H9 (cell line): Measurements from ENCODE around the gene EFHD1. TPM values are rescaled to one million over a fixed set of nuclear protein-coding genes. Genes with fewer than 3 reads are reported as not detected.

Experiments
- DNase-seq: peaks from one replicate; pipeline ENCODE4 v3.0.0-alpha.2; 2017
- H2AFZ ChIP-seq: one replicate; pipeline ENCODE4 v1.6.1; 2013; ENCODE audit warnings: mild to moderate bottlenecking, low read length, control low read depth, moderate library complexity
- H2AK5ac ChIP-seq: 2 replicates; pipeline ENCODE4 v1.6.1; 2013; ENCODE audit warnings: low read length, control low read depth, mixed read lengths; ENCODE audit not compliant: insufficient read length
- H2BK120ac ChIP-seq: one replicate; pipeline ENCODE4 v1.6.1; 2013; ENCODE audit warnings: low read depth, mild to moderate bottlenecking, low read length, control low read depth, inconsistent platforms; ENCODE audit not compliant: poor library complexity, severe bottlenecking
- H2BK12ac ChIP-seq: 2 replicates; pipeline ENCODE4 v1.6.1; 2013; ENCODE audit warnings: low read length, control low read depth, mixed read lengths, low read depth; ENCODE audit not compliant: insufficient read length
- H2BK15ac ChIP-seq: 2 replicates; pipeline ENCODE4 v1.6.1; 2013; ENCODE audit warnings: low read depth, low read length, control low read depth
- H2BK20ac ChIP-seq: one replicate; pipeline ENCODE4 v1.6.1; 2013; ENCODE audit warnings: low read depth, mild to moderate bottlenecking, low read length, control low read depth, inconsistent platforms; ENCODE audit not compliant: poor library complexity, severe bottlenecking
- H2BK5ac ChIP-seq: 2 replicates; pipeline ENCODE4 v1.6.1; 2013; ENCODE audit warnings: low read length, control low read depth, mixed read lengths; ENCODE audit not compliant: insufficient read length
- H3K14ac ChIP-seq: 2 replicates; pipeline ENCODE4 v1.6.1; 2013; ENCODE audit warnings: low read length, control low read depth; ENCODE audit not compliant: insufficient read depth
- H3K18ac ChIP-seq: 2 replicates; pipeline ENCODE4 v1.6.1; 2013; ENCODE audit warnings: low read depth, mild to moderate bottlenecking, mixed read lengths, low read length, control low read depth; ENCODE audit not compliant: insufficient read length
- H3K23ac ChIP-seq: 2 replicates; pipeline ENCODE4 v1.6.1; 2013; ENCODE audit warnings: low read length, control low read depth, mixed read lengths, low read depth; ENCODE audit not compliant: insufficient read length
- H3K23me2 ChIP-seq: 2 replicates; pipeline ENCODE4 v1.6.1; 2013; ENCODE audit warnings: low read depth, mild to moderate bottlenecking, mixed read lengths, low read length, control low read depth; ENCODE audit not compliant: insufficient read length, poor library complexity, severe bottlenecking
- H3K27ac ChIP-seq: 2 replicates; pipeline ENCODE4 v1.5.1; 2013; ENCODE audit warnings: low read length, control low read depth, mixed read lengths, low read depth; ENCODE audit not compliant: insufficient read length
- H3K27me3 ChIP-seq: 2 replicates; pipeline ENCODE4 v1.6.1; 2013; ENCODE audit warnings: low read length, control low read depth, inconsistent platforms; ENCODE audit not compliant: insufficient read depth
- H3K4ac ChIP-seq: 2 replicates; pipeline ENCODE4 v1.6.1; 2013; ENCODE audit warnings: low read depth, mild to moderate bottlenecking, control low read depth, inconsistent platforms, low read length, moderate library complexity
- H3K4me1 ChIP-seq: 2 replicates; pipeline ENCODE4 v1.6.1; 2013; ENCODE audit warnings: low read length, control low read depth, inconsistent platforms; ENCODE audit not compliant: insufficient read depth
- H3K4me2 ChIP-seq: 2 replicates; pipeline ENCODE4 v1.6.1; 2013; ENCODE audit warnings: low read length, control low read depth, mixed read lengths; ENCODE audit not compliant: insufficient read length, insufficient read depth
- H3K56ac ChIP-seq: 2 replicates; pipeline ENCODE4 v1.6.1; 2013; ENCODE audit warnings: low read depth, mild to moderate bottlenecking, mixed read lengths, low read length, control low read depth; ENCODE audit not compliant: insufficient read length
- H3K79me1 ChIP-seq: 2 replicates; pipeline ENCODE4 v1.6.1; 2013; ENCODE audit warnings: low read depth, mild to moderate bottlenecking, moderate library complexity, low read length, control low read depth, inconsistent platforms; ENCODE audit not compliant: insufficient read depth, poor library complexity, severe bottlenecking
- H3K79me2 ChIP-seq: 2 replicates; pipeline ENCODE4 v1.6.1; 2013; ENCODE audit warnings: low read length, control low read depth, inconsistent platforms; ENCODE audit not compliant: insufficient read depth
- H3K9ac ChIP-seq: 2 replicates; pipeline ENCODE4 v1.6.1; 2013; ENCODE audit warnings: low read length, control low read depth, mixed read lengths; ENCODE audit not compliant: insufficient read length; ENCODE audit errors: extremely low read depth
- H3K9me3 ChIP-seq: one replicate; pipeline ENCODE4 v1.6.1; 2013; ENCODE audit warnings: low read depth, low read length, inconsistent platforms; ENCODE audit not compliant: control insufficient read depth
- H3T11ph ChIP-seq: one replicate; pipeline ENCODE4 v1.6.1; 2013; ENCODE audit warnings: mild to moderate bottlenecking, low read length, control low read depth, inconsistent platforms
- H4K20me1 ChIP-seq: one replicate; pipeline ENCODE4 v1.6.1; 2013; ENCODE audit not compliant: control insufficient read depth, insufficient read length, insufficient read depth
- H4K5ac ChIP-seq: 2 replicates; pipeline ENCODE4 v1.6.1; 2013; ENCODE audit warnings: low read depth, mild to moderate bottlenecking, mixed read lengths, low read length, control low read depth; ENCODE audit not compliant: insufficient read length
- H4K8ac ChIP-seq: replicated peaks from 2 replicates; pipeline ENCODE4 v1.6.1; 2013; ENCODE audit warnings: low read length, control low read depth, mixed read lengths, low read depth; ENCODE audit not compliant: insufficient read length
- H4K91ac ChIP-seq: 2 replicates; pipeline ENCODE4 v1.6.1; 2013; ENCODE audit warnings: low read depth, mild to moderate bottlenecking, moderate library complexity, mixed read lengths, low read length, control low read depth; ENCODE audit not compliant: insufficient read length
- H3K27ac Mint-ChIP-seq, 3 experiments: 2 replicates in 2 of 3; 3 replicates in 1 of 3; pipeline ENCODE4 v1.8.0; 2020 to 2021; ENCODE audit warnings: mixed read lengths in 3 of 3, mild to moderate bottlenecking in 1 of 3, moderate library complexity in 1 of 3
- H3K27me3 Mint-ChIP-seq: 2 replicates; pipeline ENCODE4 v1.8.0; 2021; ENCODE audit warnings: low read depth, mild to moderate bottlenecking, moderate library complexity, mixed read lengths
- H3K36me3 Mint-ChIP-seq, 3 experiments: 2 replicates in 2 of 3; 3 replicates in 1 of 3; pipeline ENCODE4 v1.8.0; 2020 to 2021; ENCODE audit warnings: low read depth in 3 of 3, mixed read lengths in 3 of 3; ENCODE audit not compliant: insufficient read depth in 1 of 3
- H3K4me1 Mint-ChIP-seq, 2 experiments: 2 replicates each; pipeline ENCODE4 v1.8.0; 2020; ENCODE audit warnings: mixed read lengths in 2 of 2
- H3K4me3 Mint-ChIP-seq, 2 experiments: 2 replicates in 1 of 2; 3 replicates in 1 of 2; pipeline ENCODE4 v1.8.0; 2020 to 2021; ENCODE audit warnings: mild to moderate bottlenecking in 2 of 2, mixed read lengths in 2 of 2, moderate library complexity in 1 of 2
- H3K9me3 Mint-ChIP-seq, 2 experiments: 2 replicates in 1 of 2; 3 replicates in 1 of 2; pipeline ENCODE4 v1.8.0; 2020; ENCODE audit warnings: mild to moderate bottlenecking in 2 of 2, mixed read lengths in 2 of 2, moderate library complexity in 1 of 2
- WGBS: extraction: QIAGEN DNeasy Blood & Tissue Kit; methylation state at CpG from one replicate; pipeline ENCODE4 v1.1.7; 2013; ENCODE audit warnings: missing lambda C conversion rate, low lambda C conversion rate, mixed read lengths; ENCODE audit not compliant: insufficient read length; ENCODE audit errors: extremely low coverage; 5-methylcytosine and 5-hydroxymethylcytosine counted together
- total RNA-seq: library from RNA; stranded (reverse); gene quantifications from 2 replicates; pipeline ENCODE4 v1.2.1, GENCODE V29; 2021
- TF ChIP-seq, protein P1 (sequence below): fragments of 200-600 bp; sonication (generic); conservative IDR thresholded peaks from 3 replicates; pipeline ENCODE4 v1.8.0; 2021; ENCODE audit warnings: antibody characterized with exemption, mild to moderate bottlenecking

The EFHD1 gene
- total RNA-seq, 1 experiment from 2014 or later = 2.8 TPM

GRCh38 chr2:232597362-232598079 is 35.9 kb upstream of the EFHD1 start:
- Histone ChIP-seq H3K27me3 (no peaks in the 10 kb centered on the region), H3K18ac (no peak overlapping the region), H3K14ac (no peak overlapping the region), H2BK20ac (no peak overlapping the region), H3K4ac (no peak overlapping the region), H2BK15ac (no peak overlapping the region), H3K27ac (no peak overlapping the region), H4K20me1 (peaks cover 3% of the 10 kb centered on the region), H3T11ph (no peak overlapping the region), H3K23ac (no peak overlapping the region), H3K9ac (no peak overlapping the region), H4K91ac (no peak overlapping the region), H3K9me3 (no peaks in the 10 kb centered on the region), H2BK12ac (no peak overlapping the region), H3K79me2 (no peaks in the 10 kb centered on the region), H4K8ac (no peak overlapping the region), H2BK5ac (no peak overlapping the region), H4K5ac (no peak overlapping the region), H2AFZ (no peak overlapping the region), H3K23me2 (no peaks in the 10 kb centered on the region), H3K4me1 (no peaks in the 10 kb centered on the region), H2BK120ac (no peak overlapping the region), H2AK5ac (no peak overlapping the region), H3K56ac (no peak overlapping the region), H3K4me2 (no peak overlapping the region), H3K79me1 (no peaks in the 10 kb centered on the region)
- Mint-ChIP-seq H3K36me3 (no peaks in the 10 kb centered on the region), H3K9me3 (no peaks in the 10 kb centered on the region), H3K27me3 (no peaks in the 10 kb centered on the region), H3K27ac (no peak overlapping the region), H3K4me3 (no peak overlapping the region), H3K4me1 (peaks cover 0 to 8% of the 10 kb centered on the region in 2 experiments; a peak in 2 of 4 replicates)
- no peak for DNase-seq
- no CpG with 5 or more reads among the region's 7 CpGs for WGBS
- TF ChIP-seq, protein P1, sequence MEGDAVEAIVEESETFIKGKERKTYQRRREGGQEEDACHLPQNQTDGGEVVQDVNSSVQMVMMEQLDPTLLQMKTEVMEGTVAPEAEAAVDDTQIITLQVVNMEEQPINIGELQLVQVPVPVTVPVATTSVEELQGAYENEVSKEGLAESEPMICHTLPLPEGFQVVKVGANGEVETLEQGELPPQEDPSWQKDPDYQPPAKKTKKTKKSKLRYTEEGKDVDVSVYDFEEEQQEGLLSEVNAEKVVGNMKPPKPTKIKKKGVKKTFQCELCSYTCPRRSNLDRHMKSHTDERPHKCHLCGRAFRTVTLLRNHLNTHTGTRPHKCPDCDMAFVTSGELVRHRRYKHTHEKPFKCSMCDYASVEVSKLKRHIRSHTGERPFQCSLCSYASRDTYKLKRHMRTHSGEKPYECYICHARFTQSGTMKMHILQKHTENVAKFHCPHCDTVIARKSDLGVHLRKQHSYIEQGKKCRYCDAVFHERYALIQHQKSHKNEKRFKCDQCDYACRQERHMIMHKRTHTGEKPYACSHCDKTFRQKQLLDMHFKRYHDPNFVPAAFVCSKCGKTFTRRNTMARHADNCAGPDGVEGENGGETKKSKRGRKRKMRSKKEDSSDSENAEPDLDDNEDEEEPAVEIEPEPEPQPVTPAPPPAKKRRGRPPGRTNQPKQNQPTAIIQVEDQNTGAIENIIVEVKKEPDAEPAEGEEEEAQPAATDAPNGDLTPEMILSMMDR = no peak
